Endometrial microvascular endothelial cells (primary cell): ENCODE data around the gene UPB1. TPM values are rescaled to one million over a fixed set of nuclear protein-coding genes. Genes with fewer than 3 reads are reported as not detected.
"Not testable (repeated sequence)": the region's sequence is repeated elsewhere in the genome, so short reads cannot be mapped to it uniquely, and the experiment has no call there.

Experiments used
- in situ Hi-C: cut with HindIII; loops from 2 replicates; pipeline ENCODE4 v1.10.0; 2017; ENCODE audit warnings: low sequenced_read_pairs, low pct_unique_long_range_greater_than_20kb; ENCODE audit errors: inconsistent ontology term
- total RNA-seq: library from RNA; depleted of rRNA; stranded (reverse); fragments of >200 nt; gene quantifications from one replicate; pipeline ENCODE4 v1.2.3, GENCODE V29; 2015; ENCODE audit errors: inconsistent ontology term

The UPB1 gene
- total RNA-seq, 1 donor from 2014 or later = not detected

GRCh38 chr22:24518771-24519485 lies 23.8 kb downstream of the UPB1 start:
- in situ Hi-C loops = no loop called here

DNA sequence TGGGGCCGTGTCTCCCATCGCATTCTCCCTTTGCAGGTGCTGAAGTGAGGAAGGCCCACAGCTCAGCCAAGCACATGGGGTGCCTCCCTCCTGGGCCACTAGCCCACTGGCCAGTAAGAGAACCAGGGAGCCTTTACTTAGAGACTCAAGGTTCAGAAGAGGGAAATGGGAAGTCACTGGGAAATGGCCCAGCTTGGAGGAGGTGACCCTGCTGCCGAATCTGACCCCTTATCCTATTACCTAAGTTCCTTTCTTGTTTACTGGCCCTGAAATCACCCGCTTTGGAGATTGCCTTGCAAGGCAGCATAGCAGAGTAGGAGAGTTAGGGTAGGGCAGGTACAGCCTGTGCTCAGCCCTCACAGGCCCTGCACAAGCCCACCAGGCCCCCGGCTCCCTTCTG lies 24.4 kb downstream of the UPB1 start:
- in situ Hi-C loops = no loop called here

DNA sequence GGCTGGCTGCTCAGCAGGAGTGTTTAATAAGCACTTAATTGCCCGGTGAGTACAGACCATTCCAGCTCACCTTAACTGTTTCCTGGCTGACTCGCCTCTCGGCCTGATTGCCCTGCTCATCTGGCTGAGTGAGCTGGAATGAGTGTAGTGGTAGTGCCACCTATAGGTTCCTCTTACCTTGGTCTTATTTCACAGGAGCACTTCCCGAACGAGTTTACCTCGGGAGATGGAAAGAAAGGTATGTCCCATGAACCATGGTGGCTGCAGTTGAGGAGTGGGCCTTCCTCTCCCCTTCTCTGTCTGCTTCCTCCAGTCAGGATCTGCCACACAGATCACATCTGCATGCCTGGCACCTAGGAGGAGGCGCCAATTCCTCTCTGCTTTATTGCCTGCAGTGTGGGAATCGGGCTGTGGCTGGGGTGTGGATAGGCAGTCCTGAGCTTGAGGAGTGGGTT lies 26.7 kb downstream of the UPB1 start:
- in situ Hi-C loops = no loop called here

- in situ Hi-C loops = no loop called here
Observed at GRCh38 chr22:24523873-24524272, 28.7 kb downstream of the UPB1 start.

- in situ Hi-C loops = no loop called here
Observed at GRCh38 chr22:24525416-24526037, 30.4 kb downstream of the UPB1 start.

DNA sequence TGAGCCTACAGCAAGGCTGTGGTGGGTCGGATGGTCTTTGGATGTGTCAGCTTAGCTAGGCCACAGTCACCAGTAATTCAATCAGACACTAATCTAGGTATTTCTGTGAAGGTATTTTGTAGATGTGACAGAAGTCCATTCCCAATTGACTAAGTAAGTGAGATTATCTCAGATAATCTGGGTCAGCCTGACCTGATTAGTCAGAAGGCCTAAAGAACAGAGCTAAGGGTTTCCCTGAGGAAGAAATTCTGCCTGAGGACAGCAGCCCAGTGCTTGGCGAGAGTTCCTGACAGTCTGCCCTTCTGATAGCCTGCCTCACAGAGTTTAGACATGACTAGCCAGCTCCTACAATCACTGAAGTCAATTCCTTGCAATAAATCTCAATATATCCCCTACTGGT lies 31.1 kb downstream of the UPB1 start:
- in situ Hi-C loops = no loop called here

- in situ Hi-C loops = no loop called here
Observed at GRCh38 chr22:24529898-24530297, 34.8 kb downstream of the UPB1 start.

DNA sequence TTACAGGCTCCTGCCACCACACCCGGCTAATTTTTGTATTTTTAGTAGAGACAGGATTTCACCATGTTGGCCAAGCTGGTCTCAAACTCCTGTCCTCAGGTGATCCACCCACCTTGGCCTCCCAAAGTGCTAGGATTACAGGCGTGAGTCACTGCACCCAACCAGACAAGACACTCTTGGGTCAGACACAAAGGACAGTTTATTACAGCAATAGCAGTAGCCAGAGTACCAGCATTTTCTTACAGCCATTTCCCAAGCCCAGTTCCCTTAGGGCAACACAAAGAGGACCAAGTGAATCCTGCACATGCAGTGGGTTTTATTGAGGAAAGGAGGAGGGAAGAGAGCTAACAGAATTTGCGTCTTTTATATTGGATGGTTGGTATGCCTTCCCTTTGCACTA lies 35.8 kb downstream of the UPB1 start:
- in situ Hi-C loops = not testable (repeated sequence)

DNA sequence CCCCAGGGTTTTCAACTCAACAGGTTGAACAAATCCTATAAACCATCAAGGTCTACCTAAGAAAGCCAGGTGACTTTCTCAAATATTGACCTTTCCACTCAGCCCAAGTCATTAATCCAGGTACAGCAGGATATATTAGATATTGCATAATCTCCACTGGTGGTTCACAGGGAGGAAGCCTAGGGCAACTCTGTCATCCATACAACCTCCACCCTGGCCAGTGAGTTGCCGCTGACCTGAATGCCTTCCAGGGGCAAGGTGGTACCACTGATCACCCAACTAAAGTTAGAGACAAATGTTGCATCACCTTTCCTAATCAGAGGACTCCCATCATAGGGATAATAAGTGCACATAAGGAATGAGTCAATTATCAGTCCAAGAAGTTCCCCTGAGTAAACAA lies 36.9 kb downstream of the UPB1 start:
- in situ Hi-C loops = no loop called here

GRCh38 chr22:24535348-24535747 lies 40.2 kb downstream of the UPB1 start:
- in situ Hi-C loops = no loop called here

GRCh38 chr22:24536089-24536488 lies 41.0 kb downstream of the UPB1 start:
- in situ Hi-C loops = no loop called here

GRCh38 chr22:24540470-24540869 lies 45.3 kb downstream of the UPB1 start:
- in situ Hi-C loops = no loop called here

DNA sequence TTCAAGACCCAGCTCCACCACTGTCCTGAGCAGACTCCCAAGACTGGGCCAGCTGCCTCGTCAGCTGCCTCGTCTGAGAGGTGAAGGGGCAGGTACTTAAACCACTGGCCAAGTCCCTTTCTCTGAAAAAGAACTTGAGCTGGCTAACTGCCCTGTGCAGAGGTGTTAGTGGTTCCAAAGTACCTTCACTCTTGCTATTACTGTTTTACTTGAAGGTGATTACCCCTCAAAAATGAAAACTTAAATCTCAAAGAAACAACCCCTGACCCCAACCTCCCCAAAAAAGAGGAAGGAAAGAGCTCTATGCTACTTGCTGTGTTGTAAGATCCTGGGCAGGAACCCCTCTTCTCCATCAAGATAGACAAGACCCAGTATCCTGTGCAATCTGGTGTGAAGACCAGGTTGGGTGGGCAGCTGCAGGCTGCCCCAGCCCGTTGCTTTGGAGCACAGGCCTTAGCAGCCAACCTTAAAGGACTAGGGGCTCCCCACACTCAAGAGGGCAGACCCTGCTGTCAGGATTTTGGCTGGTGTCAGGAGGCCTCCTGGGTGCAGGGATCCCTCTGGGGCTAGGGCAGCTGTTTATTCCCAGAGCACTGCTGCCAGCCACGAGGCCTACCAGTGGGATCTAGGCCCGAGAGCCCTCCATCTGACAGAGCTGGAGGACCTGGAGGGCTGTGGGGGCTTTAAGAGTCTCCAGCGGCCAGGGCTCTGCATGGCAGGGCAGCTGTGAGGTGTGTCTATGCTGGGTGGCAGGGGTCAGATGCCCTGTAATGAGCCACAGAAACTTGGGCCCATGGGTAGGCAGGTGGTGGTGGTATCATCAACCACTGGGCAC lies 46.8 kb downstream of the UPB1 start:
- in situ Hi-C loops = no loop called here

GRCh38 chr22:24542641-24543040 lies 47.5 kb downstream of the UPB1 start:
- in situ Hi-C loops = no loop called here

DNA sequence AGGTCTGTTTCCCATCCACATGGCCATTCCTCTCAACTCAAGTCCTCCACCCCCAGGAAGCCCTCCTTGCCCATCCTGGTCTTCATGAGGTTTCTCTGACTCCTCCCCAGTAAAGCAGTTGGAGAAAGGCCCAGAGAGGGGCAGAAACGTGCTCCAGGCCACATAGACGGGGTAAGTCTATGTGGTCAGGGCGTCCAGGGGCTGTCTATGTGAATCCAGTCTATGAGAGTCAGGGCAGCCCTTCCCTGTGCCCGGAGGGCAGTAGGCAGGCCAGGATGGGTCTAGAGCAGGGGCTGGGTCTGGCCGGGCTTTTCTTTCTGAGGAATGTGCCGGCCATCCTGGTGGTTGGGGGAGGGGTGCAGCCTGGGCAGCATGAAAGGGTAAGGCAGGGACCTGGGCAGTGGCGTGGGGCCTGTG lies 48.1 kb downstream of the UPB1 start:
- in situ Hi-C loops = no loop called here

GRCh38 chr22:24543679-24544243 lies 48.6 kb downstream of the UPB1 start:
- in situ Hi-C loops = no loop called here

- in situ Hi-C loops = no loop called here
Observed at GRCh38 chr22:24548812-24549211, 53.7 kb downstream of the UPB1 start.

GRCh38 chr22:24550028-24550901 lies 55.1 kb downstream of the UPB1 start:
- in situ Hi-C loops = no loop called here
